ENCODE measurements around the gene TMC8.

The TMC8 gene

GRCh38 chr17:78130090-78130436 is 508 bp upstream of the TMC8 start (continued):
- no peak for TF ChIP-seq ZSCAN4 (tag by site-specific recombination; IDR thresholded peaks at IDR 0.05)

GRCh38 chr17:78131172-78132083 is 857 bp downstream of the TMC8 start:
- Histone ChIP-seq H3K4me3 (ENCODE audit: low read depth, low read length) (peak overlapping the region; percentile 4; the same call in 1 of the 2 replicates), H3K36me3 (ENCODE audit: control insufficient read depth in 2 of 2, insufficient read depth in 1 of 2, low read length in 2 of 2) (no peaks in the 10 kb centered on the region), H3K9me3 (ENCODE audit: control insufficient read depth, insufficient read depth, low read depth, low read length) (no peaks in the 10 kb centered on the region), H3K27ac (ENCODE audit: extremely low read depth, low read depth, low read length) (no peak overlapping the region), H3K4me1 (ENCODE audit: control insufficient read depth, insufficient read depth, low read length) (peaks cover 6% of the 10 kb centered on the region; the same call in 1 of the 2 replicates)
- ChIA-PET POLR2A (no interaction called here), CTCF (interaction anchor here (2.0 kb wide), 1 partner anchor 9 kb away, joined by 4 read pairs; no protein-coding TSS in a partner anchor)
- TF ChIP-seq ZNF76 (tag by site-specific recombination; IDR thresholded peaks at IDR 0.05; ENCODE audit: borderline replicate concordance, low read depth) (no peak), BCL11B (tag by site-specific recombination; IDR thresholded peaks at IDR 0.05; ENCODE audit: low read depth) (no peak), ZBTB49 (tag by site-specific recombination; IDR thresholded peaks at IDR 0.05; ENCODE audit: low read depth) (no peak), HOXC10 (CRISPR knock-in tag; IDR thresholded peaks at IDR 0.05) (no peak), ZNF560 (tag by site-specific recombination; IDR thresholded peaks at IDR 0.05; ENCODE audit: borderline replicate concordance) (no peak), ZNF398 (tag by site-specific recombination; IDR thresholded peaks at IDR 0.05) (no peak), PBX3 (CRISPR knock-in tag; IDR thresholded peaks at IDR 0.05) (no peak), ZNF155 (tag by site-specific recombination; IDR thresholded peaks at IDR 0.05) (no peak), ZNF394 (tag by site-specific recombination; IDR thresholded peaks at IDR 0.05; ENCODE audit: borderline replicate concordance) (no peak)

GRCh38 chr17:78132084-78132676 is 1.6 kb downstream of the TMC8 start:
- CTCF ChIA-PET = no interaction called here
- H3K27ac ChIP-seq (ENCODE audit: extremely low read depth, low read depth, low read length) = no peak overlapping the region
- TF ChIP-seq ZIC2 (tag by site-specific recombination; IDR thresholded peaks at IDR 0.05) (0 out of 2 replicates have a peak, but pooled peaks have one; percentile 38), EGR2 (tag by site-specific recombination; IDR thresholded peaks at IDR 0.05; ENCODE audit: low read depth) (0 out of 2 replicates have a peak, but pooled peaks have one; percentile 8), ZFHX2 (tag by site-specific recombination; conservative IDR thresholded peaks at IDR 0.05) (0 out of 2 replicates have a peak, but pooled peaks have one; percentile 30), PRDM1 (tag by site-specific recombination; IDR thresholded peaks at IDR 0.05) (no peak), REPIN1 (tag by site-specific recombination; IDR thresholded peaks at IDR 0.05; ENCODE audit: low read depth) (no peak), GLIS2 (tag by site-specific recombination; IDR thresholded peaks at IDR 0.05) (peak; percentile 54), HIC1 (tag by site-specific recombination; IDR thresholded peaks at IDR 0.05) (0 out of 2 replicates have a peak, but pooled peaks have one; percentile 11), KLF16 (tag by site-specific recombination; IDR thresholded peaks at IDR 0.05) (no peak)

More at GRCh38 chr17:78132084-78132676, 1.6 kb downstream of the TMC8 start:
- H3K4me3 ChIP-seq (ENCODE audit: low read depth, low read length) = peak overlapping the region; percentile 4; the same call in 1 of the 2 replicates
- POLR2A ChIA-PET = no interaction called here
- H3K4me1 ChIP-seq (ENCODE audit: control insufficient read depth, insufficient read depth, low read length) = peaks cover 6% of the 10 kb centered on the region; the same call in 1 of the 2 replicates
- no peaks in the 10 kb centered on the region for H3K9me3 ChIP-seq (ENCODE audit: control insufficient read depth, insufficient read depth, low read depth, low read length)
- H3K36me3 ChIP-seq (ENCODE audit: control insufficient read depth in 2 of 2, insufficient read depth in 1 of 2, low read length in 2 of 2) = no peaks in the 10 kb centered on the region
